Fibroblast of skin of left biceps (primary cell): Measurements from ENCODE around the gene KBTBD12.
"Not testable (repeated sequence)": the region's sequence is repeated elsewhere in the genome, so short reads cannot be mapped to it uniquely, and the experiment has no call there.

ENCODE experiments used
- DNase-seq, 2 experiments: peaks; one replicate each; pipeline ENCODE4 v3.0.0-alpha.2; 2013; ENCODE audit warnings: low read depth in 2 of 2

The KBTBD12 gene, protein sequence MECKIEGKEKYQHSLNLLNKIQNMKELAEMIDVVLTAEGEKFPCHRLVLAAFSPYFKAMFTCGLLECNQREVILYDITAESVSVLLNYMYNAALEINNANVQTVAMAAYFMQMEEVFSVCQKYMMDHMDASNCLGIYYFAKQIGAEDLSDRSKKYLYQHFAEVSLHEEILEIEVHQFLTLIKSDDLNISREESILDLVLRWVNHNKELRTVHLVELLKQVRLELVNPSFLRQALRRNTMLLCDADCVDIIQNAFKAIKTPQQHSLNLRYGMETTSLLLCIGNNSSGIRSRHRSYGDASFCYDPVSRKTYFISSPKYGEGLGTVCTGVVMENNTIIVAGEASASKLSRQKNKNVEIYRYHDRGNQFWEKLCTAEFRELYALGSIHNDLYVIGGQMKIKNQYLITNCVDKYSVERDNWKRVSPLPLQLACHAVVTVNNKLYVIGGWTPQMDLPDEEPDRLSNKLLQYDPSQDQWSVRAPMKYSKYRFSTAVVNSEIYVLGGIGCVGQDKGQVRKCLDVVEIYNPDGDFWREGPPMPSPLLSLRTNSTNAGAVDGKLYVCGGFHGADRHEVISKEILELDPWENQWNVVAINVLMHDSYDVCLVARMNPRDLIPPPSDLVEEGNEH

GRCh38 chr3:127915115-127915936 is at the start of gene KBTBD12:
KBTBD12 (plus strand) TSS chr3:127915232; CDS start chr3:127923062, 7,830 bp downstream.
- DNase-seq = no peak

- DNase-seq = peak in 1 of 2 experiments; percentile 5
Observed at GRCh38 chr3:127865941-127866340, 49.1 kb upstream of the KBTBD12 start.

DNA sequence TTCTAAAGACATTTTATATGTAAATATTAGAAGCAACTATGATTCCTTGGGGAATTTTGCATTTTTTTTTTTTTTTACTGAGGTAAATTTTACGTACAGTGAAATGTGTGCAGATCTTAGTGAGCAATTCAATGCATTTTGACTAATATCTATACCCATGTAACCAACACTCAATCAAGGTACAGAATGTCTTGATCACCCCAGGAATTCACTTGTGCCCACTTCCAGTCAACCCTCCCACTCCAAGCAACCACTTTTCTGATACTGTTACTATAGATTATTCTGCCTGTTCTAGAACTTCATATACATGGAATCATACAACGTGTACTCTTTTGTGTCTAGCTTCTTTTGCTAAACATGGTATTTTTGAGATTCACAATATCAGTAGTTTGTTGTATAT is 47.6 kb upstream of the KBTBD12 start:
- no peak for DNase-seq

- DNase-seq = no peak
Observed at GRCh38 chr3:127867986-127868385, 47.0 kb upstream of the KBTBD12 start.

GRCh38 chr3:127870156-127870555 is 44.9 kb upstream of the KBTBD12 start:
- no peak for DNase-seq

DNA sequence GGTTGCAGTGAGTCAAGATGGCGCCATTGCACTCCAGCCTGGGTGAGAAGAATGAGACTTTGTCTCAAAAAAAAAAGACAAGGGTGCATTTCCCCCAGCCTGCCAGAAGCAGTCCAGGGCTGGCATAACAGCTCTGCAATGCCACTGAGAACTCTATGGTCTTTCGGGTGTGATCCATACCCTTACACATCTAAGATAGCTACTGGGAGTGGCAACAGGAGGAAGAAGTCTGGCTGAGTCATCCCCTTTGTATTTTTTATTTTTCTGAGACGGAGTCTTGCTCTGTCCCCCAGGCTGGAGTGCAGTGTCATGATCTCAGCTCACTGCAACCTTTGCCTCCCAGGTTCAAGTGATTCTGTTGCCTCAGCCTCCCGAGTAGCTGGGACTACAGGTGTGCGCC is 40.9 kb upstream of the KBTBD12 start:
- not testable (repeated sequence) for DNase-seq

DNA sequence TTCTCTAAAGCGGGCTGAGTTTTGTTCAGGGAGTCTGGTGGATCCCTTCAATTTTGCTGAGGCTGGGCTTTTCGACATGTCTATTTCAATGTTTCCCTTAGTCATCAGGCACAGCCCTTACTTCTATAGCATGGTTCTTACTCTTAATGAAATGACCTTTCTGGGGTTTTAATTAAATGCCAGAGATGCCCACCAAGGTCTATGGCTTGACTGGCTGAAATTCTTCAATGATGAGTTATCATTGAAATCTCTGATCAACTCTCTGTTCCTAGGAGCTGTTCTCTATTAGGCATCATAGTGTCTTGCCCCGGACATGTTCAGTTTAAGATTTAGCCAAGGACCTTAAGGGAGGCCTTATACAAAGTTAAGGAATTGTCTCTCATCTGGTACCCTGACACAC is 33.4 kb upstream of the KBTBD12 start:
- DNase-seq = no peak

DNA sequence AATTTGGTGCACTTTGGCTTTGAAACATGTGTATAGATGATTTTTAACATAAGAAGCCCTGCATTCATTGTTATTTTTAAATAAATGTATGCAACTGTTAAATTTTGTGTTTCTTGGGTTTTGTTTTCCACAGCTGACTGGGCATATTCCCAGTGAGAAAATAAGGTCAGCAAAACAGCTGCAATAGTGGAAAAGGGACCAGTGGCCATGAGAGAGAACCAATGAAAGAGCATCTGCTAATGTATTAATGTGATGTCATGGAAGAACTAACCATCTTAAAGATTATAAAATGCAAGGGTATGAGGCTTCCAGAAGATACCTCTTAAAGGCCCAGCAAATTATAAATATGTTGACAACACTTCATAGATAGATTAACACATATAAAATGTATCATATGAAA is 31.0 kb upstream of the KBTBD12 start:
- no peak for DNase-seq

GRCh38 chr3:127886231-127886955 is 28.6 kb upstream of the KBTBD12 start:
- DNase-seq = no peak

GRCh38 chr3:127886956-127887231 is 28.1 kb upstream of the KBTBD12 start:
- no peak for DNase-seq

- no peak for DNase-seq
Observed at GRCh38 chr3:127887321-127887720, 27.7 kb upstream of the KBTBD12 start.

DNA sequence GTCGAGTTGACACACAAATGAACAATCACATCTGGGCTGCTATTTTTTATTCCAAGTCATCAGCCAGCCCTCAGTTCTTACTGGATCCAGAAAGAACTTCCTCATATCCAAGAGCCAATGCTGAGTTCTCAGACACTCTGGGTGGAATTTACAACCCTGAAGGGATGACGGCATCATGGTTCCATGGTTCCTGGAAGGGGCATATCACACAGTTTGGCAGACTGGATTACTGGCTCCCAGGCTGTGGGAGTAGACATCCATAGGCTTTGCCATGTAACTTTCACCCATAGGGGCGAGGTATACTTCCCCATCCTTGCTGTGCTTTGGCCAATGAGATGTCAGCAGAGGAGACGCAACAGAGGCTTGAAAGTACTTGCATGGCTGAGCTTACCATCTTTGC is 26.9 kb upstream of the KBTBD12 start:
- DNase-seq = no peak

DNA sequence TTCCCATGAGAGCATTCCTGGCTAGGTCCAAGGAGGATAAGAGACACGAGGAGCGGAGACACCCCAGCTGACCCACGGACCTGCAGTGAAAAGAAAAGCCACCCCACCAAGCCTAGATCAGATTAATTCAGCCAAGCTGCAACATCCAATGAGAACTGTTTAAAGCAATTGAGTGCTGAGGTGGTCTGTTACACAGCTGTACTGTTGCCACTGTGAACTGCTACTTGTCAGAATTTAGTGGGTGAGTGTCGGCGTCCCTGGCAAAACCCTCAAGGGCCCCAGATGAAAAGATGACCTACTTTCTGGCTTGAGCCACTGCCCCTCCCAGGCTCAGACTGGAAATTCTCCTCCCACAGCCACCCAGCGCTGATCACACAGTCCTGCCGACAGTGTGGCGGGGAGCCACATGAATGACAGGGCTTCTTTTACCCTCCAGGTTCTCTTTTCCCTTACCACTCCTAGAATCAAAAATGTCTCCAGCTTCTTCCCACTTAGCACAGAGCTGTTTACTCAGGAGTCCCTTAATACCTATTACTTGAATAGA is 26.4 kb upstream of the KBTBD12 start:
- DNase-seq = no peak

GRCh38 chr3:127889461-127889863 is 25.6 kb upstream of the KBTBD12 start:
- DNase-seq = no peak

DNA sequence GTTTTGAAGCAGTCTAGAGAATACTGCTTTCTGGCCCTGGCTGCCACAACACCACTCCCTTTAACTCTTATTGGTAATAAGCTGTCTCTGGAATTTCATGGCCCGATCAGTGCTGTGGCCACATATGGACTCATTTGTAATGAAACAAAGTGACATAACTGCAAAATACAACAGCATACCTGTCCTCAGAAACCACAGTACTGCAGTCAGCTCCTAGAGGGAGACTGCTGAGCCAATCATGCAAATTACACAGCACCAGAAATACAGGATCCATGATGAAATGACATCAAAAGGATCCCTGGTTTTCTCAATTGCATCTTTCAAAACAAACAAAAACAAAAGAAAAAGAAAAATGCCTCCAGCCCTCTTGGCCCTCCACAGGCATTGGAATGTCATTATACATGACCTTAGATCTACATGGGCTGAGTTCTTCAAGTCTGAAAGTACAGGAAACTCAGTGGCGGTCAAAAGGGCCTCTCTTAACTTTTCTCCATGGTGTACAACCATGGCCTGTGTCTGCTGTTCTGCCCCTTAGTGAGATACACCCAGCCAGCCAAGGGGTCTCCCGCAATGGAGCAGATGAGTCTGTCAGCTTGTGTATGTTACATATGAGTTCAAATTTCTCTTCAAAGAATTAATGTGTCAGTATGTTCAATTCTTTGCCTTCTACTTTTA is 24.9 kb upstream of the KBTBD12 start:
- DNase-seq = no peak

GRCh38 chr3:127890651-127891290 is 24.3 kb upstream of the KBTBD12 start:
- DNase-seq = not testable (repeated sequence)

DNA sequence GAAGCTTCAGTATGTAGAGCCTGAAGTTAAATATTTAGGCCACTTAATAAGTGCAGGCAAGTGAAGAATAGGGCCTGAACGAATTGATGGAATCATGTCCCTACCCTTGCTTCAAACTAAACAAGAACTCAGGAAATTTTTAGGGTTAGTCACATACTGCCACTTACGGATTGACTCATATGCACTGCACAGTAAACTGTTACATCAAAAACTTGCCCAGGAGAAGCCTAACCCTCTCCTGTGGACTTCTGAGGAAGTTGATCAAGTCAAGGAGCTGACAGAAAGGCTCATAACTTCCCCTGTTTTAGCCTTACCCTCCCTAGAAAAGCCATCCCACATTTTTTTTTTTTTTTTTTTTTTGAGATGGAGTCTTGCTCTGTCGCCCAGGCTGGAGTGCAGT is 20.6 kb upstream of the KBTBD12 start:
- no peak for DNase-seq

GRCh38 chr3:127899200-127899599 is 15.8 kb upstream of the KBTBD12 start:
- no peak for DNase-seq

DNA sequence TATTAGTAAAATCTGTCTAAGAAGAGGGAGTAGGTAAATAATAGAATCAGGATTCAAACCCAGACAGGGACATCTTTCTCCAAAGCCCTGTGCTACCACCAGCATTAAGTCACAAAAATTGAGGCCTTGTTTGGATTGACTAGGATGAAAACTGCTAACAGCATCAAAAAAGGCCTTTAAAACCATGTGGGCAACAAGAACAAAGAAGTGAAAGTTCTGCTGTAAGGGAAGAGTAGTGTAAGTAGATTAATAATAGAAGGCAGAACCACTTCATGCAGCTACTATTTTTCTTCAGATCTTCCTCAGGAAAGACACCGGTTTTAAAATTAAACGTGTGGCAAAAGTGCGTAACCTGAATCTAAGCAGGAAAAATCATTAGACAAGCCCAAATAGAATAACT is 15.3 kb upstream of the KBTBD12 start:
- no peak for DNase-seq

GRCh38 chr3:127900536-127900935 is 14.5 kb upstream of the KBTBD12 start:
- no peak for DNase-seq

DNA sequence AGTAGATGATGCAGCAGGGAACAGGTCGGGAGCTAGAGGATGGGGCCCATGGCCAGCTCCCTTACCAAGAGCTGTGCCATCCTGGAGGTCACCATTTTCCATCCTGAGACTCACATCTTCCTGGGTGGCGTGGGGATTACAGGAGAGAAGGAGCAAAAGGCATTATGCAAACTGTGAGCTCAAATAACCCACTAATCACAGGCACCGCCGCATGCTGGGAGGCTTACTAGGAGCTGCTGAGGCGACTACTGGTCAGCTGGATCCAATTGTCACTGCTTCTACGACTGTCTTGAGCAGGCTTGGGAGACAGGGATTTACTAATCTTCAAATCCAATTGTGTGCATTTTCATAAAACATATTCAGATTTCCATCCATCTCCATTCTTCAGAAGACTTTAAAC is 12.5 kb upstream of the KBTBD12 start:
- DNase-seq = no peak
